Nephron (organoid): ENCODE data around the gene UVRAG.
A peak's percentile ranks its signal among the peaks of the same experiment; 100 is the strongest.

ENCODE experiments used
- H3K27ac Mint-ChIP-seq, 3 experiments: 2 replicates each; pipeline ENCODE4 v1.8.0; 2020; ENCODE audit warnings: mixed read lengths in 3 of 3, mild to moderate bottlenecking in 2 of 3, moderate library complexity in 1 of 3
- H3K27me3 Mint-ChIP-seq: 2 replicates; pipeline ENCODE4 v1.8.0; 2021; ENCODE audit warnings: low read depth, mild to moderate bottlenecking, moderate library complexity, mixed read lengths
- H3K36me3 Mint-ChIP-seq: 2 replicates; pipeline ENCODE4 v1.8.0; 2020; ENCODE audit warnings: low read depth, mixed read lengths
- H3K4me1 Mint-ChIP-seq: 2 replicates; pipeline ENCODE4 v1.8.0; 2020; ENCODE audit warnings: mixed read lengths
- H3K4me3 Mint-ChIP-seq, 3 experiments: 2 replicates each; pipeline ENCODE4 v1.8.0; 2020; ENCODE audit warnings: mild to moderate bottlenecking in 3 of 3, mixed read lengths in 3 of 3, moderate library complexity in 2 of 3
- H3K9me3 Mint-ChIP-seq: 2 replicates; pipeline ENCODE4 v1.8.0; 2020; ENCODE audit warnings: mixed read lengths
- CTCF ChIP-seq, 3 experiments: fragments of 200-600 bp; sonication (generic); IDR thresholded peaks; one replicate each; pipeline ENCODE4 v1.5.0; 2021; ENCODE audit warnings: antibody characterized with exemption in 3 of 3; ENCODE audit not compliant: unreplicated experiment in 3 of 3

The UVRAG gene

GRCh38 chr11:76156971-76157427 lies 342.0 kb downstream of the UVRAG start:
- H3K36me3 Mint-ChIP-seq: no peaks in the 10 kb centered on the region
- TF ChIP-seq CTCF (IDR thresholded peaks at IDR 0.05; ENCODE audit: unreplicated experiment in 3 of 3): no peak
- H3K27ac Mint-ChIP-seq: peak overlapping the region in 2 of 3 experiments; percentile 43 to 54
- H3K9me3 Mint-ChIP-seq: no peaks in the 10 kb centered on the region
- peaks cover 68% of the 10 kb centered on the region for H3K4me1 Mint-ChIP-seq
- H3K27me3 Mint-ChIP-seq: peaks cover 59% of the 10 kb centered on the region
- H3K4me3 Mint-ChIP-seq: no peak overlapping the region

- H3K27ac Mint-ChIP-seq: peak overlapping the region in 2 of 3 experiments; percentile 43 to 72
- H3K27me3 Mint-ChIP-seq: peaks cover 51% of the 10 kb centered on the region
- no peak for TF ChIP-seq CTCF (IDR thresholded peaks at IDR 0.05; ENCODE audit: unreplicated experiment in 3 of 3)
- H3K36me3 Mint-ChIP-seq: no peaks in the 10 kb centered on the region
- H3K9me3 Mint-ChIP-seq: no peaks in the 10 kb centered on the region
- peaks cover 67% of the 10 kb centered on the region for H3K4me1 Mint-ChIP-seq
- H3K4me3 Mint-ChIP-seq: peak overlapping the region in 1 of 3 experiments; percentile 34
Observed at GRCh38 chr11:76157891-76158290, 342.9 kb downstream of the UVRAG start.

- H3K4me1 Mint-ChIP-seq: peaks cover 64% of the 10 kb centered on the region
- peak overlapping the region in 1 of 3 experiments; percentile 62 for H3K27ac Mint-ChIP-seq
- H3K9me3 Mint-ChIP-seq: no peaks in the 10 kb centered on the region
- no peaks in the 10 kb centered on the region for H3K36me3 Mint-ChIP-seq
- TF ChIP-seq CTCF (IDR thresholded peaks at IDR 0.05; ENCODE audit: unreplicated experiment in 3 of 3): no peak
- peaks cover 49% of the 10 kb centered on the region for H3K27me3 Mint-ChIP-seq
- no peak overlapping the region for H3K4me3 Mint-ChIP-seq
Observed at GRCh38 chr11:76158394-76159302, 343.6 kb downstream of the UVRAG start.

GRCh38 chr11:76159303-76159937 lies 344.4 kb downstream of the UVRAG start:
- Mint-ChIP-seq H3K4me3 (no peak overlapping the region), H3K27ac (peak overlapping the region in 2 of 3 experiments; percentile 44 to 62), H3K27me3 (peaks cover 48% of the 10 kb centered on the region), H3K9me3 (no peaks in the 10 kb centered on the region), H3K36me3 (no peaks in the 10 kb centered on the region), H3K4me1 (peaks cover 60% of the 10 kb centered on the region)
- TF ChIP-seq CTCF (IDR thresholded peaks at IDR 0.05; ENCODE audit: unreplicated experiment in 3 of 3): no peak

- TF ChIP-seq CTCF (IDR thresholded peaks at IDR 0.05; ENCODE audit: unreplicated experiment in 3 of 3): no peak
- no peak overlapping the region for H3K4me3 Mint-ChIP-seq
- H3K9me3 Mint-ChIP-seq: no peaks in the 10 kb centered on the region
- peaks cover 59% of the 10 kb centered on the region for H3K4me1 Mint-ChIP-seq
- H3K27me3 Mint-ChIP-seq: peaks cover 47% of the 10 kb centered on the region
- H3K27ac Mint-ChIP-seq: peak overlapping the region in 2 of 3 experiments; percentile 44 to 62
- H3K36me3 Mint-ChIP-seq: no peaks in the 10 kb centered on the region
Observed at GRCh38 chr11:76159983-76160661, 345.1 kb downstream of the UVRAG start.
